Measurements from ENCODE around the gene DGKQ. TPM values are rescaled to one million over a fixed set of nuclear protein-coding genes. Genes with fewer than 3 reads are reported as not detected.

Gene DGKQ
- total RNA-seq, 1 experiment from 2014 or later: 11.5 TPM

GRCh38 chr4:993111-994029, 20.0 kb upstream of the DGKQ start, which contains the start of gene SLC26A1:
TSS of gene SLC26A1 (minus strand) at chr4:993404. CDS start at chr4:991703, 1,701 bp downstream.
- TSS peak; percentile 23 for BruUV-seq (replicated peaks)
- TF ChIP-seq CTCF (conservative IDR thresholded peaks at IDR 0.05): no peak
- no peak for TF ChIP-seq EZH2 (IDR thresholded peaks at IDR 0.05; ENCODE audit: low read depth)
- H3K79me2 ChIP-seq (ENCODE audit: low read depth): 0 out of 2 replicates have a peak, but pooled peaks cover 4% of the 10 kb centered on the region
- H3K9me3 ChIP-seq (ENCODE audit: insufficient read depth, low read depth): no peaks in the 10 kb centered on the region
- H3K27ac ChIP-seq: 0 out of 2 replicates have a peak within 1 kb of the TSS, but pooled peaks have one; percentile 16
- intact Hi-C loops (cut with micrococcal nuclease; ENCODE audit: unreplicated experiment): no loop called here
- H3K4me2 ChIP-seq: peak within 1 kb of the TSS; percentile 42
- H3K9me2 ChIP-seq (ENCODE audit: insufficient read depth): no peaks in the 10 kb centered on the region
- peaks cover 13% of the 10 kb centered on the region for H3K4me1 ChIP-seq (replicated peaks; ENCODE audit: insufficient read depth)
- ChIA-PET CTCF (no interaction called here), POLR2A (ENCODE audit: unreplicated experiment) (interaction anchor here (0.6 kb wide), 1 partner anchor 669 kb away, joined by 3 read pairs; no protein-coding TSS in a partner anchor)
- no peak for DNase-seq
- H3K27me3 ChIP-seq (ENCODE audit: insufficient read depth, low read depth): peaks cover 9% of the 10 kb centered on the region
- H3F3A ChIP-seq (ENCODE audit: insufficient read depth, low read depth): peaks cover 7% of the 10 kb centered on the region; the same call in 1 of the 2 replicates
- no peaks in the 10 kb centered on the region for H3K36me3 ChIP-seq (ENCODE audit: low read depth)
- no peak within 1 kb of the TSS for H2AFZ ChIP-seq
- H3K4me3 ChIP-seq: no peak within 1 kb of the TSS
- peaks cover 7% of the 10 kb centered on the region for H4K20me1 ChIP-seq (ENCODE audit: insufficient read depth)

GRCh38 chr4:992297-993110, 19.1 kb upstream of the DGKQ start:
- Histone ChIP-seq H3K79me2 (ENCODE audit: low read depth) (peaks cover 10% of the 10 kb centered on the region; the same call in 1 of the 2 replicates), H2AFZ (no peak overlapping the region), H4K20me1 (ENCODE audit: insufficient read depth) (peaks cover 5% of the 10 kb centered on the region), H3K36me3 (ENCODE audit: low read depth) (no peaks in the 10 kb centered on the region), H3K27ac (0 out of 2 replicates have a peak overlapping the region, but pooled peaks have one; percentile 16), H3K9me3 (ENCODE audit: insufficient read depth, low read depth) (no peaks in the 10 kb centered on the region), H3K4me3 (no peak overlapping the region), H3K4me2 (peak overlapping the region; percentile 42), H3K9me2 (ENCODE audit: insufficient read depth) (no peaks in the 10 kb centered on the region), H3K27me3 (ENCODE audit: insufficient read depth, low read depth) (peaks cover under 1% of the 10 kb centered on the region; the same call in 1 of the 2 replicates), H3K4me1 (replicated peaks; ENCODE audit: insufficient read depth) (peaks cover 20% of the 10 kb centered on the region), H3F3A (ENCODE audit: insufficient read depth, low read depth) (peaks cover 9% of the 10 kb centered on the region; the same call in 1 of the 2 replicates)
- POLR2A ChIA-PET (ENCODE audit: unreplicated experiment): interaction anchor here (0.7 kb wide), 2 partner anchors 9 to 18 kb away, joined by 3 to 4 read pairs; no protein-coding TSS in a partner anchor
- peak; percentile 66 to 81 for DNase-seq
- CTCF ChIA-PET: no interaction called here
- TF ChIP-seq CTCF (conservative IDR thresholded peaks at IDR 0.05) (no peak), EZH2 (IDR thresholded peaks at IDR 0.05; ENCODE audit: low read depth) (no peak)
- no TSS peak for BruUV-seq (replicated peaks)
- intact Hi-C loops (cut with micrococcal nuclease; ENCODE audit: unreplicated experiment): no loop called here

Measured in PC-9 (cell line).